ENCODE results near the gene ASTN2.

ASTN2 gene

GRCh38 chr9:117359910-117360309 is 54.9 kb downstream of the ASTN2 start:
- no peak for DNase-seq

- DNase-seq = no peak
Measured at GRCh38 chr9:117355542-117355941, 59.3 kb downstream of the ASTN2 start.

DNA sequence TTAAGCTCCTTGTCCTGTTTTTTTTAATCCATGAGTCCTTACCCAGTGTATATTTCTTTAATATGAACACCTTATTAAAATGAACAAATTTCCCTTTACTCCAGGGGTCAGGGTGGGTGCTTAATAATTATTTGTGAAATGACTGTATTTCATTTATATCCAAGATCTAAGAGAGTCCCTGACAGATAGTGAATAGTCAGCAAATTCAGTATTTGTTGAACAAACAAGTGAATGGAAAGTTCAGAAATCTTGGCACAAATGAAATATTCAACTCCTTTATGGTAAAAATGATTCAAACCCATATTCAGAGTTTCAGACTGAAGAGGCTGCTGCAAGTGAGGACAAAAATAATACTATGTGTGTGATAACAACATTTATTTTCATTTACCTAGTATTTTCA is 59.9 kb downstream of the ASTN2 start:
- no peak for DNase-seq

DNA sequence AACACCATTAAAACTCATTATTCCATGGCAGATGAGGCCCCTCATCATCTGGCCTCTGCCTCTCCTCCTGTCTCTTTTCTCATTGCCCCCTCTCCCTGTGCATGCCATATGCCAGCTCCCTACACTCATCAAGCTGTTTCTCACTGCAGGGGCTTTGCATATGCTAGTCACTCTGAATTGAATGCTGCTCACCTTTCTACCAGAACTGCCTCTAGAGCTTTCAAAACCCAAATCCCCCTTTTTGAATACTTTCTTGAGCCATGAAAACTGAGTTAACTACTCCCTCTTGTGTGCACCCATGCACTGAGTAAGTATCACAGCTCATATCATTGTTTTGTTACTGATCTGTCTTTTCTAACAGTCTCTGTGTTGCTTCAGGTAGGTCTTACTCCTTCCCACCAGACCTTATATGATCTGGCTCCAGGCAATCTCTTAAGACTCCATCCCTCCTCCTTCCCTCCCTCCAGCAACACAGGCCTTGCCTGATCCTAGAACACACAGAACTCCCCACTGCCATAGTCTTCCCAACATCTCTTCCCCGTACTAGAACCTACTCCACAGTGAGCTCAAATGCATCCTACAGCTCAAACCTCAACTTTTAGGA is 60.5 kb downstream of the ASTN2 start:
- no peak for DNase-seq

GRCh38 chr9:117344892-117345660 is 69.8 kb downstream of the ASTN2 start:
- DNase-seq = no peak

GRCh38 chr9:117343427-117343826 is 71.4 kb downstream of the ASTN2 start:
- no peak for DNase-seq

GRCh38 chr9:117341151-117341550 is 73.7 kb downstream of the ASTN2 start:
- DNase-seq = no peak

DNA sequence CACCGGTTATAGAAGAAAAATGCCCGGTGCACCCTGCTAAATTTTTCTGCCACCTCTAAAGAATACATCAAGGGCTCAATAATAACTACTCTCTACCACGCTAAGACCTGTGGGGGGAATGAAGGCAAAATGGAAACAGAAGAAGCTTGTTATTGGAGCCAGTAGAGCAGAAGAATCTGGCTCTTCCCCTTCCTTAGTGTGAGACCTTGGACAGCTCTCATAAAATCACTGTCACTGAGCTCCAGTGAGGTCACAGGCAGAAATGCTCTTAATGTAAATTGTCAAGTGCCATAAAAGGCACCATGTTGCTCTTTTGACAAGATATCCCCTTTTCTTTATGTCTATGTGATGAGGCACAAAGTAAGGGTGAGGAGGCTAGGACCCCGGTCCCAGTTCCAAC is 74.4 kb downstream of the ASTN2 start:
- no peak for DNase-seq

GRCh38 chr9:117335837-117336433 is 78.9 kb downstream of the ASTN2 start:
- DNase-seq = no peak

DNA sequence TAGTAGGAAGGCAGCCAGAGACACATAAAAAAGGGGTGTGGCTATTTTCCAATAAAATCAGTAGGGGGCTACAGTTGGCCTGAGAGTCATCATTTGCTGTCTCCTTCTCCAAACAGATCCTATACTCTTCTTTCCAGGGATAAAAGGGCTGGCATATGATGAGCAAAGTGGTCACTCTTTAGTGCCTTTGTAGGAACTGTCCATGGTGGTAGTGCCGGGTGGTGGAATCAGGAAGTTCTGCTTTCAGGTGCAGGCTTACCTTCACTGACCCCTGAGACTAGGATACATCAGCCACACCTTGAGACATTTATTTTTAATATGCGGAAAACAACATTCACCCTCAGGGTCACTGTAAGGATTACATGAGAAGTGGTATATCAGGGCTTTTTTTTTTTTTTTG is 80.8 kb downstream of the ASTN2 start:
- DNase-seq = no peak

DNA sequence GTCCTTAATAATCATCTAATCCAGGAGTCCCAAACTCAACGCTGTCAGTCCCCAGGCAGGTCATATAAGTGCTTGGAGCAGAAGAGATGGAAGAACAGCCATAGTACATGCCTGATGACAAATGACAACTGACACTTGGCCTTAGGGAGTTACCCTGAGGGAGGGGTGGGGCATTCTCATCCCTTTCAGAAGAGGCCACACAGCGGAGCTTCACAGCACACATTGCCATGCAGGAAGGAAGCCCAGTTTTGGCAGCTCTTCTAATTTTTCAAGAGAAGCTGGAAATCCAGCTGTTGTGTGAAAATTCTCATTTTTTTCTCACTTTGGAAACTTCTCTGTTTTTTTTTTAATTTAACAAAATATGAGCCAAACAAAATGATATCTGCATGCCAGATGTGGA is 89.0 kb downstream of the ASTN2 start:
- no peak for DNase-seq

DNA sequence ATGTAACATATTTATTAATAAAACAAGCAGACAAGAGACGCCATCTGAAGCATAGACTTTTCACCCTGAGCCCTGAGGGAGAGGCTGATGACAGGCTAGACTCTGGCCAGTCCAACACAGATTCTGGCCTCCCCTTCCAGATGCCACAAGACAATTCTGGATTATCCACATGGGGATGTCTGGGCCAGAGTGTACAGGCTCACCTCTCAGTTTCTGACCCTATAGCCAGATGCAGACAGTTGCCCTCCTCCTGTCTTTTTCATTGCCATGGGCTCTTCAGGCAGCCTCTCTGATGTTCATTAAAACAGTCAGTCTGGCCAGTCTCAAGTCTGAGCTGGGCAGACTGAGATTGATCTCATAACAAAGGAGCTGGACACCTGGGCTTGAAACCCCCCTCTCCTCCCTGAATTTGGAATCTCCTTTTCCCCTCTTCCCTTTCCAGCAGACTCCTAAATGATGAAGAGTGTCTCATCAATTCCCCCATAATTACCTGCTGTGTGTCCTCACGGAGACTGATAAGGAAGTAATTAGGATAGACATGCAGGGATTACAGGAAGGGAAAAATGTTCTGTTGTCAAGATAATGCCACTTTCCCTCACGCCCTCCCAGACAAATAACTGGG is 89.6 kb downstream of the ASTN2 start:
- no peak for DNase-seq

DNA sequence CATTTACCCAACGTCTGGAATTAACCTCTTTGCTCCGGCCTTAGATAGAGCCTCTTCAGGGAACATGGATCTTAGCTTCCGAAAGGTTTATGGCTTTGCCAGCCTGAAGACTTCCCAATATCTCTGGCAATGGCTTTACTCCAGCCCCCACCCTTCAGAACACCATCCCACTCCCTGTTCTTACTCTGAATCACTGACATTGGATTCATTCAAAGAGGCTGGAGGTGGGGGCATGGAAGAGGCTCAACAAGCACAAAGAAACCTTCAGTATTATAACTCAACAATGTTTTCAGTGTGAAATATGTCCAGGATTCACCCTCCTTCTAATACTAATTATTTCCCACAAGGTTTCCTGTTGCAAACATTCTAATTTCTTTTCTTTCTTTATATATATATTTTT is 91.5 kb downstream of the ASTN2 start:
- no peak for DNase-seq

- DNase-seq = no peak
Measured at GRCh38 chr9:117317192-117317591, 97.7 kb downstream of the ASTN2 start.

- DNase-seq = no peak
Measured at GRCh38 chr9:117315236-117315635, 99.6 kb downstream of the ASTN2 start.

DNA sequence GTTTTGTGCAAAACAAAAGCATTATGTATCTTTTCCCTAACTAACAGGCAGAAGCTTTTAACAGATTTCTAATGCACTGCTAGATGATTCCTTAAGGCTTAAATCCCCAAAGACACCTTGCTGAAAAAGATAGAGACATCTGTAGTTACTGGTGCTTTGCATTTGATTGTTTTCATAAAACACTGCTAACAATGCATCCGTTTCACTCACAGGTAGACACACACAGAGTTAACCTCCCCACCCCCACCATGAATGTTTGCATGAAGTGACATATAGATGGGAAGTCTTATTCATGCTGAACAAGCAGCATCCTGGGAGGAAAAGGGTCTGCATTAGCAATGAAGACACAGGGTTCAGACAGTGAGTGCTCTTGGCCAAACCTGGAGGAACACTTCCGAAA is 100.9 kb downstream of the ASTN2 start:
- no peak for DNase-seq

DNA sequence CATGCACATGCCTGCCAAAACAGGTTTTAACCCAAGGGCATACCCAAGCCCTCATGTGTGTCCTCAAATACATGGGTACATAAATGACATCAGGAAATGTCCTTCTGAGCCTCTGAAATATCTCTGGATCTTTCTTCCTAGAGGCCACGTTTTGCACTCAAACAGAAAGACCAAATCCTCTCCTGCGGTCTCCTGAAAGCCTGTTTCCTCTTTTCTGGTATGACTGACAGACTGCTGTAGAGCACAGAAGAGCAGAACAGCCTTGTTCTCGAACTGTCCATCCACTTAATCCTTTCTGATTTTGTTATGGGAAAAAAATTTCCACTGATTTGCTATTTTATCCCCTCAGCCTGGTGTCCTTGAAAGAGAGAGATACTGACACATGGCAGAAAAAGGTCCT is 107.2 kb downstream of the ASTN2 start:
- no peak for DNase-seq

- no peak for DNase-seq
Measured at GRCh38 chr9:117306032-117306431, 108.8 kb downstream of the ASTN2 start.

DNA sequence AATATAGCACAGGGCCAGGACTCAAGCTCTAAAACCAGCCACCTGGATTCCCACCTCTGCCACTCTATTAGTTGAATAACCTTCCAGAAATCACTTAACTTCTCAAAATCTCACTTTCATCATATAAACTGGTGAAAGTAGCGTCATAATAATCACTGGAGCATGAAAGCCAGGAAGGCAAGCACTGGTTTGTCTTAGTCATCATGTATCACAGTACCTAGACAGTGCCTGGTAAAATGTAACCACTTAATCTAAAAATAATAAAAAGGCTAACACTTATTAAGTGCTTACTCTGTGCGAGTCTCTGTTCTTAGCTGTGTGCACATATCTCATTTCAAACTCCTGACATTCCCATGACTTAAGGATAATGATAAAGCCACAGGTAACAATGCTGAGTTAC is 109.4 kb downstream of the ASTN2 start:
- no peak for DNase-seq

DNA sequence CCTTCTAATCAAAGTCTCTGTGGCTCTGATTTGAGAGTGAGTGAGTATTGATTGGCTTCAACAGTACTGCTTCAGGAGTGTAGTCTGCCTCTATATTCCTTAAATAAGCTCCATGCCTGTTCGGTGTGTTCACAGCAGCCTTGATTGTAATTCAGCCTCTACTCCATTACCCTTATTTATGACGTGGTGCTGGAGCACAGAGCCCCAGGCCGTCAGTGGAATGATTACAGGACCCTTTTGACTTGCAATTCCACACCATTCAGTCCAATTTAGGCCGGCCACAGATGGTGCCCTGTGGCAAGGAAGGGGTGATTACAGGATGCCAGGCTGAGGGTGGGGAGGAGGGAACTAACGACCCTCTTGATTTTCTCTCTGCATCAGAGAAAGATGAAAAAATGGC is 110.3 kb downstream of the ASTN2 start:
- DNase-seq = no peak

DNA sequence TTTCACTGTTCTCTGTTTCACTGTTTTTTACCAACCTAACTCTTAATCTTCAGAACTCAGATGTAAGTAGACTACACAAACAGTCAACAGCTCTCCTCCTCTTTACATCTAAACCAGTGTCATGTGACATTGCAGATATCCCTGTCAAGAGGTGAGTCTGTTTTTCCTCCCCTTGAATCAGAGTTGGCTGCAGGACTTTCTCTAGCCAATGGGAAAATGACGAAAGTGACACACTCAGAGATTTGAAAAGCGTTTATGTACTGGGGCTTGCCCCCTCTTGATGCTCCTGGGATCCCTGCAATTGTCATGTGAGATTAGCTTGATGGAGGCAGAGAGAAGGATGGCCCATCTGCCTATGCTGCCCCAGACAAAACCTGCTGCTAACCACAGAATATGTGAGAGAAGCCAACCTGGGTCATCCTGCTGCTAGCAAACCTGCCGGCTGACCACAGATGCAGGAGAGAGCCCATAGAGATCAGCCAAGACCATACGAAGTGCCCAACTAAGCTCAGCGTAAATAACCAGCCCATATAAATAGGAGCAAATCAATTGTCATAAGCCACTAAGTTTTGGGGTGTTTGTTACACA is 111.1 kb downstream of the ASTN2 start:
- no peak for DNase-seq

DNA sequence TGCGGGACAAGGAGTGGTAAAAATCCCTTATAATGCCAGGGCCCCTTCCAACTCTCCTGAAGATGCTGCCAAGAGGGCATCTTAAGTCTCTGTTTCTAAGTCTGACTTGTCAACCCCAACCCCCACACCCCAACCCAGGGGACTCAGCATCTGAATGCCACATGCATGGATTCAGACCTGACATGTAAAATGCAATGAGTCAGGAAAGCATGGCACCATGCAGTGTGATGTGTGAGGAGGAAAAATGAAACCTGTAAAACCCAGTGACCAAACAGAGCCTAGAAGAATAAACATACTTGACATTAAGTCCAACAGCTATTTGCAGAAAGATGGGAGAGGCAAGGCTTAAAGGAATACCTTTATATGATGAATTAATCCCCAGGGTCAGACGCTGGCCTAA is 112.4 kb downstream of the ASTN2 start:
- DNase-seq = no peak

GRCh38 chr9:117300371-117301110 is 114.3 kb downstream of the ASTN2 start:
- no peak for DNase-seq
